Measurements from ENCODE around the gene PLXNA2. TPM values are rescaled to one million over a fixed set of nuclear protein-coding genes. Genes with fewer than 3 reads are reported as not detected.

Gene PLXNA2
- total and polyA plus RNA-seq, 2 donors, result 1.9 to 5.6 TPM

DNA sequence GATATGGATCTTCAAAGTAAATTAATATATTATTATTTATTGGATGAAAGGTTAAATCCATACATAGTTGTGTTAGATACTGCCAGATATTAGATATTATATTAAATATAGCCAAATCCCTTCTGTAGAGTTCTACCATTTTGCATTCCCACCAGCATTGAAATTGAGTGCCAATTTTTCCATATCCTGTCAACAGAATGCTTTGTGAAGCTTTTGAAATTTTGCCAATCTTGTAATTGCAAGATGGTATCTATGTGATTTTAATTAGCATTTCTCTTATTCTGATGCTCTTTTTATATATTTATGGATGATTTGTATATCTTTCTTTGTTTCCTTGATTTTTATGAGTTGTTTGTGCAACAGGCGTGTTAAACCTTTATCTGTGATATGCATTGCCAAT lies 266.3 kb downstream of the PLXNA2 start:
- Histone ChIP-seq H3K36me3 (ENCODE audit: control insufficient read depth in 2 of 2, insufficient read depth in 2 of 2, low read length in 1 of 2) (no peaks in the 10 kb centered on the region), H3K4me3 (ENCODE audit: low read length in 2 of 2) (no peak overlapping the region), H3K4me1 (ENCODE audit: control insufficient read depth in 2 of 2, insufficient read depth in 2 of 2, low read length in 2 of 2) (no peaks in the 10 kb centered on the region), H3K27me3 (ENCODE audit: control insufficient read depth in 2 of 2, insufficient read depth in 1 of 2, low read length in 1 of 2) (no peaks in the 10 kb centered on the region), H3K9me3 (ENCODE audit: control insufficient read depth in 2 of 2, insufficient read depth in 1 of 2, low read length in 1 of 2) (no peaks in the 10 kb centered on the region), H3K27ac (ENCODE audit: low read depth in 1 of 2, low read length in 1 of 2) (no peak overlapping the region)
- 94% methylated on average over 1 of the region's 1 CpG for WGBS
- DNase-seq (ENCODE audit: low read depth in 6 of 9, low spot score in 9 of 9), result no peak

DNA sequence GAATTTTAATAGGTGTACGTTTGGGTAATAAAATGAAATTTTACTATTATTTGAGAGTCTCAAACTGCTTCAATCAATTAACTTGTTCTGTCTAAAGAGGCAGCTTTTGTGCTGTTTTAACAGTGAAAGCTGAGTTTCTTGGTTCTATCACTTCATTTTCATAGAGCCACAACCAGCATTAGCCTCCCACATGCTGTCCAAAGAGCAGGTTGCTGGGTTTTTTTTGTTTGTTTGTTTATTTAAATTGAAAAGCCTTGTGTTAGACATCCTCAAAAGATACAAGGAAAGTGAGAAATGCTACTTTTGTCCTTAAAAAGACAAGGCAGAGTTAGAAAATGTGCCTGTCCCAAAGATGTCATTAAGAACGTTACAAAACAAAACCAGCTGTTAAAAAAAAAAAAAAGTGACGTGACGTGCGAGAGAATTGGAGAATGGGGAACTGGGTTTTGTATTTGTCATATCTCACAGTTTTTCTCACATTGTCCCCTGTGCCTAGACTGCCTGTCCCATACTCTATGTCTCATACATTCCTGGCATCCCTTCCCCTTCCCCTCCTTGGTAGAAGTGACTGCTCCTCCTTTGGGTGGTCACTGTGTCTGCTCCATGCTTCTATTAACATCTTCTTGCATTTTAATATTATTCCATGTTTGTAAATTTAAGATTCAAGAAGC lies 270.2 kb downstream of the PLXNA2 start:
- no peak overlapping the region for H3K27ac ChIP-seq (ENCODE audit: low read depth in 1 of 2, low read length in 1 of 2)
- no peak for DNase-seq (ENCODE audit: low read depth in 6 of 9, low spot score in 9 of 9)
- no peaks in the 10 kb centered on the region for H3K9me3 ChIP-seq (ENCODE audit: control insufficient read depth in 2 of 2, insufficient read depth in 1 of 2, low read length in 1 of 2)
- H3K36me3 ChIP-seq (ENCODE audit: control insufficient read depth in 2 of 2, insufficient read depth in 2 of 2, low read length in 1 of 2), result no peaks in the 10 kb centered on the region
- 62% methylated on average over 5 of the region's 5 CpGs for WGBS
- peaks cover 0 to 4% of the 10 kb centered on the region in 2 donors for H3K27me3 ChIP-seq (ENCODE audit: control insufficient read depth in 2 of 2, insufficient read depth in 1 of 2, low read length in 1 of 2)
- no peaks in the 10 kb centered on the region for H3K4me1 ChIP-seq (ENCODE audit: control insufficient read depth in 2 of 2, insufficient read depth in 2 of 2, low read length in 2 of 2)
- no peak overlapping the region for H3K4me3 ChIP-seq (ENCODE audit: low read length in 2 of 2)

DNA sequence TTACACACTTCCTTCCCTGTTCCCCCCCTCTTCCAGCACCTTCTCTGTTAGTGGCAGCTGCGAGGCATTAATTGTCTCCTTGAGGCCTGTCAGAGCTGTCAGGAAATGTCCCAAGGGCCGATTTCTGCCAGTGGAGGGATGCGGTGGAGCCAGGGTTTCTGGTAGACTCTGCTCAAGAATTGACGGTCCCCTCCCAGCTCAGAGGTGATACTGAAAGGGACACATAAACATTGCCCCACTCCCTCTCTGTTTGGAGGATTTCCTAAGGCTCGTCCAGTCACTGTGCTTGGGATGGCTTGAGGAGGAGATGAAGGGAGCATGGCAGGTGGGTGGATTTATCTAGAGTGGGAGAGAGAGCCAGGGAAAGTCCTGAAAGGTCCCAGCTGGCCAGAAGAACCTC lies 271.8 kb downstream of the PLXNA2 start:
- no peaks in the 10 kb centered on the region for H3K9me3 ChIP-seq (ENCODE audit: control insufficient read depth in 2 of 2, insufficient read depth in 1 of 2, low read length in 1 of 2)
- H3K27me3 ChIP-seq (ENCODE audit: control insufficient read depth in 2 of 2, insufficient read depth in 1 of 2, low read length in 1 of 2), result peaks cover 0 to 4% of the 10 kb centered on the region in 2 donors
- no peak overlapping the region for H3K27ac ChIP-seq (ENCODE audit: low read depth in 1 of 2, low read length in 1 of 2)
- no peaks in the 10 kb centered on the region for H3K4me1 ChIP-seq (ENCODE audit: control insufficient read depth in 2 of 2, insufficient read depth in 2 of 2, low read length in 2 of 2)
- H3K36me3 ChIP-seq (ENCODE audit: control insufficient read depth in 2 of 2, insufficient read depth in 2 of 2, low read length in 1 of 2), result no peaks in the 10 kb centered on the region
- 60% methylated on average over 5 of the region's 5 CpGs for WGBS
- DNase-seq (ENCODE audit: low read depth in 6 of 9, low spot score in 9 of 9), result no peak
- H3K4me3 ChIP-seq (ENCODE audit: low read length in 2 of 2), result no peak overlapping the region
